GM12878 (cell line): ENCODE results near the gene TAF6L. TPM values are rescaled to one million over a fixed set of nuclear protein-coding genes. Genes with fewer than 3 reads are reported as not detected.

Experiments
- BCL11A ChIP-seq: IDR thresholded peaks from 2 replicates; pipeline ENCODE4 v1.6.1; 2011; ENCODE audit warnings: low read depth, low read length
- BMI1 ChIP-seq: fragments of 450-650 bp; IDR thresholded peaks from 2 replicates; pipeline ENCODE4 v1.6.1; 2016; ENCODE audit warnings: mild to moderate bottlenecking, moderate library complexity, borderline replicate concordance
- CBFB ChIP-seq: IDR thresholded peaks from 2 replicates; pipeline ENCODE4 v1.6.1; 2016; ENCODE audit warnings: antibody characterized with exemption, low read depth
- CTCF ChIP-seq, 3 experiments: IDR thresholded peaks in 2 of 3; conservative IDR thresholded peaks in 1 of 3; 2 replicates each; pipeline ENCODE4 v1.5.1; 2011; ENCODE audit warnings: low read depth in 3 of 3, low read length in 3 of 3, mild to moderate bottlenecking in 3 of 3, control low read depth in 2 of 3, moderate library complexity in 2 of 3, inconsistent platforms in 1 of 3, mixed read lengths in 1 of 3; ENCODE audit not compliant: control insufficient read depth in 2 of 3, insufficient read depth in 1 of 3; ENCODE audit errors: extremely low read depth in 1 of 3
- DPF2 ChIP-seq: fragments of 450-650 bp; IDR thresholded peaks from 2 replicates; pipeline ENCODE4 v1.6.1; 2017; ENCODE audit warnings: mild to moderate bottlenecking
- ELK1 ChIP-seq: IDR thresholded peaks from 2 replicates; pipeline ENCODE4 v1.6.1; 2012; ENCODE audit warnings: low read depth, low read length, improper control_type of control experiment
- ESRRA ChIP-seq: IDR thresholded peaks from 2 replicates; pipeline ENCODE4 v1.6.1; 2012; ENCODE audit warnings: mild to moderate bottlenecking, low read length, improper control_type of control experiment
- GABPA ChIP-seq: IDR thresholded peaks from 2 replicates; pipeline ENCODE4 v1.6.1; 2014; ENCODE audit warnings: antibody characterized with exemption, low read depth, mild to moderate bottlenecking, inconsistent platforms
- IRF4 ChIP-seq: IDR thresholded peaks from 2 replicates; pipeline ENCODE4 v1.6.1; 2011; ENCODE audit warnings: low read depth, low read length
- MLLT1 ChIP-seq: fragments of 450-650 bp; IDR thresholded peaks from 2 replicates; pipeline ENCODE4 v1.6.1; 2016; ENCODE audit warnings: mild to moderate bottlenecking
- MXI1 ChIP-seq: fragments of 150-350 bp; IDR thresholded peaks from 2 replicates; pipeline ENCODE4 v1.6.1; 2011; ENCODE audit warnings: low read depth, mild to moderate bottlenecking, inconsistent platforms, low read length, improper control_type of control experiment
- NFIC ChIP-seq: IDR thresholded peaks from 2 replicates; pipeline ENCODE4 v1.6.1; 2012; ENCODE audit warnings: low read depth, mild to moderate bottlenecking, inconsistent platforms, low read length, moderate library complexity
- NFYA ChIP-seq: IDR thresholded peaks from 2 replicates; pipeline ENCODE4 v1.6.1; 2011; ENCODE audit warnings: low read depth, mild to moderate bottlenecking, low read length, improper control_type of control experiment, borderline replicate concordance
- PBX3 ChIP-seq: IDR thresholded peaks from 2 replicates; pipeline ENCODE4 v1.6.1; 2011; ENCODE audit warnings: mild to moderate bottlenecking, low read depth, low read length, moderate library complexity; ENCODE audit not compliant: insufficient replicate concordance
- REST ChIP-seq: IDR thresholded peaks from 2 replicates; pipeline ENCODE4 v1.6.1; 2012; ENCODE audit warnings: mild to moderate bottlenecking, low read depth, low read length
- SIX5 ChIP-seq: IDR thresholded peaks from 2 replicates; pipeline ENCODE4 v1.6.1; 2011; ENCODE audit warnings: mild to moderate bottlenecking, low read depth, low read length, moderate library complexity; ENCODE audit not compliant: severe bottlenecking
- SMARCA5 ChIP-seq: fragments of 450-650 bp; IDR thresholded peaks from 2 replicates; pipeline ENCODE4 v1.6.1; 2017; ENCODE audit warnings: mild to moderate bottlenecking
- SP1 ChIP-seq: IDR thresholded peaks from one replicate; pipeline ENCODE4 v1.6.1; 2011; ENCODE audit warnings: low read depth, low read length
- SREBF1 ChIP-seq: IDR thresholded peaks from 2 replicates; pipeline ENCODE4 v1.6.1; 2012; ENCODE audit warnings: mild to moderate bottlenecking, low read length
- SRF ChIP-seq, 2 experiments: IDR thresholded peaks; 2 replicates each; pipeline ENCODE4 v1.6.1; 2011; ENCODE audit warnings: low read depth in 2 of 2, low read length in 2 of 2, mild to moderate bottlenecking in 1 of 2, moderate library complexity in 1 of 2
- STAT1 ChIP-seq: fragments of 450-650 bp; conservative IDR thresholded peaks from 2 replicates; pipeline ENCODE4 v1.6.1; 2014; ENCODE audit warnings: antibody characterized with exemption, mild to moderate bottlenecking
- polyA plus RNA-seq, 11 experiments: library from polyadenylated mRNA; depleted of rRNA in 4 of 11; unstranded in 6 of 11; stranded (reverse) in 5 of 11; fragments of >200 nt; fragmentation: Nextera tagmentation in 4 of 11; fragmentation: Illumina TruSeq in 1 of 11; extraction: Ambion mirVana in 4 of 11; extraction: Trizol in 1 of 11; gene quantifications; 1 replicate in 1 of 11; 2 replicates in 10 of 11; pipeline versions ENCODE4 v1.2.1 to v1.2.3, GENCODE V29; 2011 to 2016; ENCODE audit warnings: inconsistent platforms in 2 of 11, missing spikeins in 2 of 11, low read depth in 1 of 11
- total RNA-seq, 4 experiments: library from RNA; depleted of rRNA in 3 of 4; stranded (reverse); fragments of >200 nt in 3 of 4; fragmentation: Illumina TruSeq in 1 of 4; extraction: Trizol in 1 of 4; gene quantifications; 2 replicates each; pipeline versions ENCODE4 v1.2.1 to v1.2.3, GENCODE V29; 2013 to 2021

TAF6L gene
- total and polyA plus RNA-seq, 10 of the 15 experiments (the other 5 are each of a cell fraction or from before 2014, with no cell fraction given) = 0.15 to 35.6 (median 19.0) TPM

DNA sequence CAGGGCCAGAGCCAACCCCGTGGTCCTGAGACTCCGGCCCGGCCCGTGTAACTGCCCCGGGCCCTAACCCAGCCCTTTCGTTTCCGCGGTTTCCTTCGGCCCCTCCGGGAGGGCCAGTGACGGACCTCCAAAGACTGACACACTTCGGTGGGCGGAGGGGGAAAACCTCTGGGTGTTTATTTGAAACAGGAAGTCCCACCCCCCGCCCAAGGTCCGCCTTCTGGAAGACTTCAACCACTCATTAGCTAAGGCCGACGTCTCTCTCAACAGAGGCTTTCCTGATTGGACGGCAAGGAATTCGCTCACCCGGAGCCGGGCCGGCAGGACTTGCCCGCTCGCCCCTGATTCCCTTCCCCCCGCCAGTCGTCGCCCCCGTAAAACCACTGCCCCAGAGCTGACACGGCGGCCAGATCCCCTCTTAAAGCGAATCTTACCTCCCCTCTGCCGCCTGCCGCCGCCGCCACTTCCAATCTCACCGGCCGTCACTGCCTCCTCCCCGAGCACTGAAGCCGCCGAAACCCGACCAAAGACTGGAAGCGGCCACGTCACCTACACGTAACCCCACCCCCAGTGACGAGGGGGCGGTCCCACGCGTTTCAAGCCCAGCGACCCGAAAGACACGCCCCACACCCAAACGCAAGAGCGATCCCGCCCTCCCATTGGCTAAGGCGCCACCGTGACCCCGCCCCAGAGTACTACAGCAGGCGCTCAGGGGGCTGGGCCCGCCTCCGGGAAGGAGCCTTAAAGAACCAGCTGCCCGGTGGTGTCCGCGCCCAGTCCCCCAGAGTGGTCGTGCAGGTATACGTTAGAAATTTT lies 60.5 kb downstream of the TAF6L start, which contains the start of gene STX5 (continued):
- no peak for TF ChIP-seq ELK1
- peak; percentile 94 for TF ChIP-seq SP1
- no peak for TF ChIP-seq SRF (IDR thresholded peaks at IDR 0.05; ENCODE audit: low read depth in 2 of 2, low read length in 2 of 2)
- peak; percentile 41; the same call in 1 of the 2 replicates for TF ChIP-seq STAT1
- peak; percentile 74 for TF ChIP-seq NFYA
- TF ChIP-seq DPF2 = peak; percentile 98
- TF ChIP-seq NFIC = no peak
- peak; percentile 98 for TF ChIP-seq PBX3
- TF ChIP-seq REST = no peak
- peak; percentile 80 for TF ChIP-seq SMARCA5
- no peak for TF ChIP-seq MXI1
- TF ChIP-seq SREBF1 = 0 out of 2 replicates have a peak, but pooled peaks have one; percentile 16
- peak; percentile 82 for TF ChIP-seq MLLT1
- no peak for TF ChIP-seq IRF4
- TF ChIP-seq BCL11A = no peak
- TF ChIP-seq CTCF (IDR thresholded peaks at IDR 0.05 in 2 of 3, conservative IDR thresholded peaks at IDR 0.05 in 1 of 3; ENCODE audit: control insufficient read depth in 2 of 3, extremely low read depth in 1 of 3, insufficient read depth in 1 of 3, low read depth in 3 of 3, low read length in 3 of 3) = no peak
- TF ChIP-seq BMI1 = no peak
- 0 out of 2 replicates have a peak, but pooled peaks have one; percentile 41 for TF ChIP-seq ESRRA
- peak; percentile 95 for TF ChIP-seq GABPA
- peak; percentile 71 for TF ChIP-seq CBFB
- TF ChIP-seq SIX5 = peak; percentile 6
